Measurements from ENCODE around the gene TSPAN7.
A peak's percentile ranks its signal among the peaks of the same experiment; 100 is the strongest.

TSPAN7 gene, protein sequence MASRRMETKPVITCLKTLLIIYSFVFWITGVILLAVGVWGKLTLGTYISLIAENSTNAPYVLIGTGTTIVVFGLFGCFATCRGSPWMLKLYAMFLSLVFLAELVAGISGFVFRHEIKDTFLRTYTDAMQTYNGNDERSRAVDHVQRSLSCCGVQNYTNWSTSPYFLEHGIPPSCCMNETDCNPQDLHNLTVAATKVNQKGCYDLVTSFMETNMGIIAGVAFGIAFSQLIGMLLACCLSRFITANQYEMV

GRCh38 chrX:38561126-38561868, at the start of gene TSPAN7:
Gene TSPAN7 (plus strand): TSS chrX:38561542. CDS start chrX:38561547, 5 bp downstream.
- DNase-seq, result peak; percentile 91

DNA sequence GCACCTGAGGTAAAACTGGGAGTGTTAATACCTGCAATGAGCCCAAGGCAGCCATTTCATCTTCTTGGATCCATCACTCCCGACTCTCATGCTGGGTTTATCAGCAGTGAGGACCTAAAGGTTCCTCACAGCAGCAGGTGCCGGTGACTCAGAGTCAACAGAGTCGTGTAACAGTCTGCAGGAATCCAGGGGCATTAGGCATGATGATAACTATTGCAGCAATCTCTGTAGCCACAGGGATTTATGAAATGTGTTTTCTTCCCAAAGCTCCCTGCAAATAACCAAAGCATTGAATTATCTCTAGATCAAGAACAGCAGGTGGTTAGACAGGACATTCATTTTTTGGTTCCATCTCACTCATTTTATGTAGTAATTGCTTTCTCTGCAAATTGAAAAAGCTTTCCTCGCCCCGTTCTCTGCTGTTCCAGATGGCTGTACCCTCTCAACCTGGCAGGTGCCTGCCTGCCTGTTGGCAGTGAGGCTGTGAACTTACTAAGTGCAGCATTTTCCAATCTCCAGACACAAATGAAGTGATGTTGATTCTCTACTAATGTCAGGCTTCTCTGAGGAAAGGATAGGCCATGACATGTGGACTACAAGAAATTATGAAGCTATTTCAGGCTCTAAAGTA, 48.1 kb upstream of the TSPAN7 start:
- DNase-seq, result peak; percentile 86

GRCh38 chrX:38514016-38514854, 47.1 kb upstream of the TSPAN7 start:
- DNase-seq, result peak; percentile 45

GRCh38 chrX:38515291-38515690, 46.1 kb upstream of the TSPAN7 start:
- no peak for DNase-seq

DNA sequence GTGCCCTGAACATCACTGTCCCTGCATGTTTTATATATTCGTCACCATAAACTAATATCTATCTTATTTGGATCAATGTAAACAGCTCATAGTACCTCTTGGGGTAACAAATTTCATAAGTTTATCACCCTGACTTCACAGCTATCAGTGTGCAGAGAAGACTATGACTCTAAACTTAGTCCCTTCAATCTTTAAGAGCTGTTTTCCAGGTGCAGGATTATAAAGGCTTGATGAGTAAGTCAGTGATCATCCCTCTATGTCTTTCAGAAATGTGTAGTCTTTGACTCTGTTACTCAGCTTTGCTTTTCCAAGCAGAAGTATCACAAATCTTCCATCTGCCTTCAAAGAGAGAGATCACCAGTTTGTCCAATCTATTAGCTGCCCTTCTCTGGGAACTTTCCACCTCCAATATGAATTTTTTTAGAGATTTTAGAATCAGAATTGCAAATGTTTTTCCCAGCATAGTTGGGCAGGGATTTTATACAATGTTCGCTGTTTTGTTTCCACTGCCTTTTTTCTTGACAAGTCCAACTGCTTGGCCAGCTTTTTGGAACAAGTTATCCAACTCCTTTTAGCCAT, 45.1 kb upstream of the TSPAN7 start:
- DNase-seq, result no peak

- no peak for DNase-seq
These were observed 41.7 kb upstream of the TSPAN7 start for GRCh38 chrX:38519651-38520050.

DNA sequence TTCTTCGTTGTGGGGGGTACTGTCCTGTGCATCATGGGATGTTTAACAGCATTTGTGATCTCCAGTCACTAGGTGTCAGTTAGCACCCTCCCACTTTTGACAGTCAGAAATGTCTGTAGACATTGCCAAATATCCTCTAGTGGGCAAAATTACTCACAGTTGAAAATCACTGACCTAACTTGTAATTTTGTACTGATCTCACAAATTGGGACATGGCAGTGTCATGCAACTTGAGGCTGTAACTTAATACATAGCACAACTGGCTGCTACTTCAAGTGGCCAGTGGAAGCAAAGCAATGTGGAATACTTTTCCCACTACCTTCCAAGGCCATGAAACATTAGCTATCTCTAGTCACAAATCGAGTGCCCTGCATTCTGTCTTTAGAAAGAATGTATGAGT, 23.2 kb upstream of the TSPAN7 start:
- DNase-seq, result no peak

DNA sequence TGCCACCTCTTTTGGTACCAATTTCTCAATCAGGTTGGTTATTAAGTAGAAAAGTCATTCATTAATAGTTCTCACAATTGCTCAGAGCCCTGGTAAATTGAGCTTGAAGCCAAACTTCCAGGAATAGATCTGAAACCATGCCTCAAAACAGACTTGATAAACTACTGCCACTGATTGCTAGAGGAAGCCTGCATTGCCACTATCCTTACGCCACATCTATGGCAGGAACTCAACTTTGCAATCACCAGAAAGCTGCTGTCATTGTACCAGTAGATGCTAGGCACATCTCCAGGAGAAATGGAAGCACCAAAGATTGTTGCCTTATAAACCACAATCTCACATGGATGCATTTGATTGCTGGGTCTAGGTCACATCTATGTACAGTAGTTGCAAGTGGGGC, 21.6 kb upstream of the TSPAN7 start:
- DNase-seq, result no peak

GRCh38 chrX:38548508-38548907, 12.8 kb upstream of the TSPAN7 start:
- no peak for DNase-seq

DNA sequence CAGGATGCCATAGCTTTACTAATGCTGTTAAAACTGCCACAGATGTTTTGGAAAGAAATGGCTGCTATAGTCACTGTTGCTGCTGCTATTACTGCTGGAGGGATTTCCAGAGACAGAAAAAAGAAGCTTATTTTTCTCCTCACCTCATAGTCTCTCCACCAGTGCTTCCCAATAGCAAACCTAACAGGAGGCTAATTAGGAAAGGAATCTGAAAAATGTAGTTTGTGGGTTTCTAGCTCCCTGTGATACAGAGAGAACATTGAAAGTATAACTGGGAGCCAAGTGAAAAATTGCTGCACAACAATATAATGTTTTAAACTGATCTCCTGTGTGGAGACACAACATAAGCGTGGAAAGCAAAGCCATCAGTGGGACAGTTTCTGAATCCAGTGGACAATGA, 8.6 kb upstream of the TSPAN7 start:
- DNase-seq, result no peak

DNA sequence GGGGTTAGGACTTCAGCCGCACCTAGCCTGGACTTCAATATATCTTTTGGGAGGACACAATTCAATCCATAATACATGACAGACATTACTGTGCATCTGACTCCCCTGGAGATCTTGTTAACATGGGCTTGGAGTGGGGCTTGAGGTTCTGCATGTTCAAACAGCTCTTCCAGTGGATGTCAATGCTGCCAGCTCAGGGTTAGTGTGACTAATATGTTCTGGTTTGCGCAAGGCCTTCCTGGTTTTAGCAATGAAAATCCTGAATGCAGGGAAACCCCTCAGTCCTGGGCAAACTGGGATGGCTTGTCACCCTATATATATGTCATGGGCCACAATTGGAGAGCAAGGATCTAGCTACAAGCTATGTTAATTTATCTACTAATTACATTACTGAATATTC, 2.7 kb upstream of the TSPAN7 start:
- no peak for DNase-seq

DNA sequence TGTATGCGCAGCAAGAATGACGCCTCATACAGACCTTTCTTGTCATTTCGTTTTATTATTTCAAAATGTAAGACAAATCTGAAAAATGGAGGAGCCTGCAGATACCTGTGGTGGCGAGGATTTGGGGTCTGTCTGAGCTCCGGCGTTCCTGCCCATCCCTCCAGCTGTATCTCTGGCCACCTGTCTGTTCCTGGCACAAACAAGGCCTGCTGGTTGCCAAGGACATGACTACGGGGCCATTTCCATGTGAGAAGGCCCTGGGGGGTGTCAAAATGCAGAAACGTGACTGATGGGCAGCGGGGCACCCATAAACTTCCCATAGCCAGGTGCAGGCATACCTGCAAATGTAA, 591 bp upstream of the TSPAN7 start:
- peak; percentile 66 for DNase-seq

DNA sequence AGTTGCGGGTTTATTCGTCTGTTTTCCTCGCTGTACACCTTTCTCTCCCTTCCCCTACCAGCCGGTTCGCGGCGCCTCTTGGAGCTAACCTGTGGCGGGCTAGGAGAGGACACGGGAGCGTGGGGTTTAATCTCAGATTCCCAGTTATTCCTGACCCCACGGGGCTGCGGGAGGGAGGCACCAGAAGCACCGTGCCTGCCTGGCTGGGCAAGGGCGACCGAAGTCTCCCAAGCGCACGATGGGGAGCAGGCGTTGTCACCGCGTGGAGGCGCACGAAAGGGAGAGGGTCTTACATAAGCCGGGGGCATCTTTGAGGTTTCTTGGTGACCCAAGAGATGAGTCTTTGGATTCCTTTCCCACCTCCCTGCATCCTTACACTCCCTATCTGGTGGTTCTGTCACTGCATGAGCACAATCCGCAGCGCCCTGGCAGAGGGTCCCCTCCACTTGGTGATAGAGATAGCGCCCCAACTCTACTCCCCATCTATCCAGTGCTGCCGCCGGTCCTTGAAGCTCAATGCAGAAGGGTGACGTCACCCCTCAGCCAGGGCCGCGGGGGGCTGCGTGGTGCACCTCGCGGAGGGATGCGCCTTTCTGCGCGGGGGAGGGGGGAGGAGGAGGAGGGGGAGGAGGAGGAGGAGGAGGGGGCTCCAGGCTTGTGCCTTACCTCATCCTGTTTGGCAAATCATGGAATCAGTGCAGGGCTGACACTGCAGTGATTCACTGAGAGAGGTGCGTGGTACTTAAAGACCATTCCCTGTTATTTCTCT, 793 bp downstream of the TSPAN7 start:
- peak; percentile 55 for DNase-seq

DNA sequence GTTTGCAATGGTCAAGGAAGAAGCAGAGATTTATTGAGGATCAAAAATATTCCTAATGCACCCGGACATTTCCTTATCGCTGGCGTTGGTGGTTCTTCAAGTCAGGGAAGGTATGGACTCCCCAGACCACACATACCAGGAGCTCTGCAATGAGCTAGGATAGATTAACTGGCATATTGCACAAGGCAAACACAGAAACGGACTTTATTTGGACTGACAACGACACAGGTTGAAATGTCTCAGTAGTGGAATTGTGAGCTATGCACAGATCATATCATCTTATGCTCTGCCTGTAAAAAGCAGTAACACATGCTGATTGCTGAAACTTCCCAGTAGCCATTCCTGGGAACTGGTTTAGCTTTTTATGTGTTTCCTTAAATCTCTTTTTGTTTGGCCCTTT, 1.7 kb downstream of the TSPAN7 start:
- peak; percentile 5 for DNase-seq

- peak; percentile 64 for DNase-seq
These were observed 9.1 kb downstream of the TSPAN7 start for GRCh38 chrX:38570396-38570795.

DNA sequence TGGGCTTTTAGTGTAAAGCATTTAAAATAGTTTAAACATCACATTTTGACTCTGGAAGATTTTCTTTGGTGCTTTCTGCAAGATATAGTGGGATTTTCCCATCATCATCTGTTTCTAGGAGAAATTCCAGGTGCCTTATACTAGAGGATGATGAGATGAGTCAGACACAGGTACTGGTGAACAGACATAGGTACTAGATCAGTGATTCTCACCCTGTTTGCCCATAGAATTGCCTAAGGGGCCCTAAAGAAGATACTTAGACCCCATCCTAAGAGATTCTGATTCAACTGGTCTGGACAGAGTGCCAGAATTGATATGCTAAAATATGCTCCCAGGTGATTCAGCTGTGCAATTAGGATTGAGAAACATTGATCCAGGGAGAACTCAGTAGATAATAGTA, 9.7 kb downstream of the TSPAN7 start:
- peak; percentile 25 for DNase-seq

GRCh38 chrX:38574858-38575257, 13.5 kb downstream of the TSPAN7 start:
- DNase-seq, result no peak

DNA sequence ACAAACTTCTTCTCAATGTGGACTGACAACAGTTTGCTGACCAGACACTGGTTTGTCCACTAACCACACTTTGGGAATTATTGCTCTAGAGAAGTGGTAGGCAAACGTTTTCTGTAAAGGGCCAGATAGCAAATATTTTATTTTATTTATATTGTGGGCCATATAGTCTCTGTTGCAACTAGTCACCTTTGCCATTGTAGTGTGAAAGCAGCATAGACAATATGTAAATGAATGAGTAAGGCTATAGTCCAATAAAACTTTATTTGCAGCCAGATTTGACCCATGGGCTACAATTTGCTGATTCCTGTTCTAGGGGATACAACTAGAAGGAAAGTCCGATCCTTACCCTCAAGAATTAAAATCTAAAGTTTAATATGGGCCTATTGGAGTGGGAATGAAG, 14.5 kb downstream of the TSPAN7 start:
- DNase-seq, result peak; percentile 9

GRCh38 chrX:38577738-38578137, 16.4 kb downstream of the TSPAN7 start:
- DNase-seq, result peak; percentile 66

GRCh38 chrX:38578167-38578566, 16.8 kb downstream of the TSPAN7 start:
- DNase-seq, result peak; percentile 80

DNA sequence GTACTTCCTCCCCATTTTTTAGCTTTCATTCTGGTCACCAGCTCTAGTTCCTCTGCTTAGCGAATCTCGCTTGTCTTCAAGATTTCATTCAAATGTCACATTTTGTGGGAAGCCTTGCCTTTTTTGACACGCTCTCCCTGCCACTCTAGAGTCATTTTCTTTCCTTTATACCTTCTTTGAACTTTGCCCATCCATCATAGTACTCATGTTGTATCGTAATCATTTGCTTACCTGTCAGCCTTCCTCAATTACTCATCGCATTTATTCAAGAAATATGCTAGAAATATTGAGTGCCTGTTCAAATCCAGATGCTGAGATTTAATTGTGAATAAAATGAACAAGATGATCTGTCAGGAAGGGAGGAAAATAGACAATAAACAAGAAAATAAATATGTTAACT, 21.8 kb downstream of the TSPAN7 start:
- no peak for DNase-seq

DNA sequence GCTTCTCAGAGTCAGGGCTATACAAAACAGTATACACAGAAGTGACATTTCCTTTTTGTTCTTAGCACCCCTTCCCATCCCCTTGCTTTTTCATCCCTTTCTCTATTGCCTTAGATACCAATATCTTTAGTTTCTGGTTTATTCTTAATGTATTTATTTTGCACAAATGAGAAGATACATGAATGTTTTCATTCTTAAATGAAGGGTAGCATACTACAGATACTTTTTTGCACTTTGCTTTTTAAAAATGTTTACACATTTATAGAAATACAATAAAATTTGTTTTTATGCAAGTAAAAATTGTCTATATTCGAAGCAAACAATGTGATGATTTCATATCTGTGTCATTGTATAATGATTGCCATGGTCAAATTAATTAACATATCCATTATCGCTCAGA, 33.1 kb downstream of the TSPAN7 start:
- no peak for DNase-seq

All from DMS53 (cell line).